Activated naive CD8-positive, alpha-beta T cell treated with anti-CD3 and anti-CD28 coated beads, Interleukin-2, amount 10 ng/mL, durations not matched to agents 7 days and 5 days (primary cell): Measurements from ENCODE around the gene ACAD8. TPM values are rescaled to one million over a fixed set of nuclear protein-coding genes. Genes with fewer than 3 reads are reported as not detected.

ENCODE experiments used
- ATAC-seq: fragments of 150-1000 bp; cut with Tn5 transposase; one replicate; pipeline ENCODE4 v1.10.0; 2021; ENCODE audit warnings: low read depth, moderate library complexity
- POLR2A ChIA-PET: fragments of 350-600 bp; sonication (Branson Sonifier 250); formaldehyde crosslinking; loops from one replicate; lab custom pipeline; 2021; ENCODE audit warnings: antibody characterized with exemption; lab: Charles Lee
- DNase-seq: peaks from one replicate; pipeline ENCODE4 v3.0.0; 2021
- H3K27ac Mint-ChIP-seq: one replicate; pipeline ENCODE4 v1.8.0; 2022; ENCODE audit warnings: mild to moderate bottlenecking, mixed read lengths
- H3K27me3 Mint-ChIP-seq: one replicate; pipeline ENCODE4 v1.8.0; 2022; ENCODE audit warnings: mild to moderate bottlenecking, moderate library complexity, mixed read lengths
- H3K36me3 Mint-ChIP-seq: one replicate; pipeline ENCODE4 v1.8.0; 2021; ENCODE audit warnings: mild to moderate bottlenecking, mixed read lengths
- H3K4me1 Mint-ChIP-seq: one replicate; pipeline ENCODE4 v1.8.0; 2021; ENCODE audit warnings: mixed read lengths
- H3K4me3 Mint-ChIP-seq: one replicate; pipeline ENCODE4 v1.8.0; 2022; ENCODE audit warnings: mild to moderate bottlenecking, moderate library complexity, mixed read lengths
- H3K9me3 Mint-ChIP-seq: one replicate; pipeline ENCODE4 v1.8.0; 2021; ENCODE audit warnings: mixed read lengths
- total RNA-seq, 2 experiments: library from RNA; stranded (reverse); gene quantifications; one replicate each; pipeline ENCODE4 v1.2.3, GENCODE V29; 2021

The ACAD8 gene
- total RNA-seq: 10 to 100 TPM; 29.0 to 29.5 TPM

DNA sequence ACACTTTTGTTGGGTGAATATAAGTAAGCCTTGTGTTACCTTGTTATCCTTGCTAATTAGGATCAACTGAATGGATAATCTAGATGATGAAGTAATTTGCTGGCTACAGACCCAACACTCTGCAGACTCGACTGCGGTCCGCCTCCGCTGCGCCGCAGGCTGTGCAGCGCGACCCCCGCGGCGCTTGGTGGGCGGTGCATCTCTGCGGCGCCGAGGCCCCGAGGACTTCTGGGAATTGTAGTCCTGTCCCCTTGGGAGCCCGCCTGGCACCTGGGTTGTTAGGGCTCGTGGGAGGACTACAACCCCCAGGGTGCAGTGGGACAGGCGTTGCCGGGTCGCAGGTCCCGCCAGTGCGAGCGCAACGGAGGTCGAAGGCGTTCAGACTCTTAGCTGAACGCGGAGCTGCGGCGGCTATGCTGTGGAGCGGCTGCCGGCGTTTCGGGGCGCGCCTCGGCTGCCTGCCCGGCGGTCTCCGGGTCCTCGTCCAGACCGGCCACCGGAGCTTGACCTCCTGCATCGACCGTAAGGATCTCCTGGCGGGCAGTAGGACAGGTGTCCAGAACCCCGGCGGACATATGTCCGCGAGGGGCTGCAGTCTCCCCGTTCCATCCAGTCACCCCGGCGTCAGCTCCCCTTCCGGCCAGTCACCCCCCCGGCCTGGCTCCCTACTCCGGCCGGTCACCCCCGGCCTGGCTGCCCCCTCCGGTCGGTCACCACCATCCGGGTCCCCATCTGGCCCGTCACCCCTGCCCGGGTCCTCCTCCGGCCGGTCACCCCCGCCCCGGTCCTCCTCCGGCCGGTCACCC is at the start of gene ACAD8, which contains the start of gene THYN1:
Gene ACAD8 (plus strand): TSS at position 381 of the 806 bp plus-strand sequence. CDS start 33 bp downstream, at position 414.
Gene THYN1 (minus strand): TSS at position 165 of the 806 bp plus-strand sequence. CDS start 470 bp downstream, outside the sequence.
- ATAC-seq (peak; percentile 100), DNase-seq (peak; percentile 92)
- POLR2A ChIA-PET: interaction anchor here (0.6 to 2.5 kb wide), 7 partner anchors 15 to 29 kb away, joined by 3 to 19 read pairs (median 3); partner anchors contain the start of genes GLB1L3, NCAPD3 and VPS26B
- Mint-ChIP-seq H3K27me3 (no peaks in the 10 kb centered on the region), H3K27ac (peak within 1 kb of the TSS; percentile 85), H3K4me3 (peak within 1 kb of the TSS; percentile 90), H3K9me3 (no peaks in the 10 kb centered on the region), H3K36me3 (peaks cover 5% of the 10 kb centered on the region), H3K4me1 (peaks cover 36% of the 10 kb centered on the region)

DNA sequence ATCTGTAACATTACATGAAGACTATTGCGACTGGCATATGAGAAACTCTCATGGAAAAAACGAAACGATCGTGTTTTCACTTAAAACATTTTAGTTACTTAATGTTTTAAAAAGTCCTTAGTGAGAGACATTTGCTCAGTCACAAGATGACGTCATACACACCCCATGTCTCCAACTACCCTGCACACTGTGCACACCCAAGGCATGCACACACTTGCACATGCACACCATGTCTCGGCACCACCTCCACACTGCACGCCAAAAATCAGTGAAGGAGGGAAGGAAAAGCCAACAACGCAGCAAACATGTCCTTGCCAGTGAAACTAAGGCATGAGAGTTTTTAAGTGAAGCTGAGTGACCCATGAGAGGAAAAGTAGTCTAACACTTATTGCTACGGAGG is 47.6 kb upstream of the ACAD8 start:
- Mint-ChIP-seq H3K36me3 (peaks cover 36% of the 10 kb centered on the region), H3K27ac (no peak overlapping the region), H3K4me1 (peaks cover 3% of the 10 kb centered on the region), H3K9me3 (no peaks in the 10 kb centered on the region), H3K4me3 (no peak overlapping the region), H3K27me3 (no peaks in the 10 kb centered on the region)
- DNase-seq (no peak), ATAC-seq (no peak)
- POLR2A ChIA-PET: interaction anchor here (1.8 kb wide), 1 partner anchor 71 kb away, joined by 5 read pairs; the partner anchor contains the start of gene GLB1L3

DNA sequence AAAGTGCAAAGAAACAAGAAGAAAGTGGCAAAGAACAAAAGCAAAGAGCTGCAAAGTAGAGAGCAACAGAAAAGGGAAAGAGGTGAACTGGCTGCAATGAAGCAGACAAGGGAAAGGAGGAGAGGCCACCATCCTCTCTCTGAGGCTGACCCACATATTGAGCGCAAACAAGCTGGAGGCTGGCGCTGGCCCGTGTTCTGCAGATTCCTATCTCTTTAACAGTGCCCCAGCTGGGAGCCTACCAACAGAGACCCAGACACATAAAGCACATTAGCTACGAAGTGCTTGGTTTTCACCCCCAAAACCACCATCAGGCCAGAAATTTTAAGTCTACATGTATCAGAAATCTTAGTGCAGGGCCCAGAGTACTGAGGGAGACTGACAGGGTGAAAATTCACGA is 47.2 kb upstream of the ACAD8 start:
- H3K4me3 Mint-ChIP-seq: no peak overlapping the region
- no peak overlapping the region for H3K27ac Mint-ChIP-seq
- ATAC-seq: no peak
- H3K4me1 Mint-ChIP-seq: peaks cover 3% of the 10 kb centered on the region
- H3K36me3 Mint-ChIP-seq: peaks cover 34% of the 10 kb centered on the region
- no peaks in the 10 kb centered on the region for H3K27me3 Mint-ChIP-seq
- no peak for DNase-seq
- POLR2A ChIA-PET: interaction anchor here (1.8 kb wide), 1 partner anchor 70 kb away, joined by 5 read pairs; the partner anchor contains the start of gene GLB1L3
- no peaks in the 10 kb centered on the region for H3K9me3 Mint-ChIP-seq

DNA sequence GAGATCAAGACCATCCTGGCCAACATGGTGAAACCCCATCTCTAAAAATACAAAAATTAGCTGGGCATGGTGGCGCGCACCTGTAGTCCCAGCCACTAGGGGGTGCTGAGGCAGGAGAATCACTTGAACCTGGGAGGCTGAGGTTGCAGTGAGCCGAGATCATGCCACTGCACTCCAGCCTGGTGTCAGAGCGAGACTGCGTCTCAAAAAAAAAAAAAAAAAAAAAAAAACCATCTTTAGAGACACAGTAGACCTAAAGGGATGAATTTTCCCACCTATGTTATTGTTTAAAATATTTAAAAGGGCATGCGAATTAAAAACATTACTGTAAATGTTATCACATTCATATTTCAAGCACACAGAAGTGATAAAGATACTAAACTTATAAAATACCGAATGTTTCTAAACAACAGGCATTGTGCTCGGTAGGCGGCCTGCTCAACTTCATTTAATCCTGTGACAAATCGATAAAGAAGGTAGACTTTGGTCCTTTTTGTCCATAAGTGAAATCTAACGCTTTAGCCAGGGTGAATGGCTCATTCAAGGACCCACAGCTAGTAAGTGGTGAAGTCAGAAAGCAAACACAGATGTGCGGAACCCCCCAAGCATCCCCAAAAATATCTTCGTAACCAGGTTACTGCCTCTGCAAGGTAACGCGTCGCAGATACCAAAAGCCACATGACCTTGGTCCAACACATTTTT is 45.7 kb upstream of the ACAD8 start:
- no peaks in the 10 kb centered on the region for H3K27me3 Mint-ChIP-seq
- H3K9me3 Mint-ChIP-seq: no peaks in the 10 kb centered on the region
- H3K27ac Mint-ChIP-seq: no peak overlapping the region
- DNase-seq (peak; percentile 66), ATAC-seq (no peak)
- H3K4me1 Mint-ChIP-seq: peaks cover 3% of the 10 kb centered on the region
- POLR2A ChIA-PET: interaction anchor here (0.7 to 1.8 kb wide), 5 partner anchors 11 to 579 kb away, joined by 3 to 10 read pairs (median 6); partner anchors contain the start of genes GLB1L3, NCAPD3 and VPS26B
- peaks cover 30% of the 10 kb centered on the region for H3K36me3 Mint-ChIP-seq
- H3K4me3 Mint-ChIP-seq: no peak overlapping the region

DNA sequence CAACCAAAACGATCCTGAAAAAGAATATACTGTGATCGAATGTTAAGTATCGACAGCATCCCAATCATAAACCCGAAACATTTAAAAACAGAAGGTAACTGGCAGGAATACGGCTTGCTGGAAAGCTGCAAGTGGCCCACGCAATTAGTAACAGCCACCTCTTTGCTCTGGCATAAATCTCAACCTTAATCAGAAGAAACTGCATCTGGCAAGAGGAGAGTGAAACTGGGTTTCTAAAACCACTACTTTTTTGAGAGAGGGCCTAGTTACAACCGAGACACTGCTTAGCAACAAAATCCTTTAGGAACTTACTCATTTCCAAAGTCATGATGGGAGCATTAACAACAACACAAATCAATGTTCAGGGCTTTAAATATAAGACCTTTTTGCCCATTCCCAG is 37.5 kb upstream of the ACAD8 start:
- no peak overlapping the region for H3K27ac Mint-ChIP-seq

DNA sequence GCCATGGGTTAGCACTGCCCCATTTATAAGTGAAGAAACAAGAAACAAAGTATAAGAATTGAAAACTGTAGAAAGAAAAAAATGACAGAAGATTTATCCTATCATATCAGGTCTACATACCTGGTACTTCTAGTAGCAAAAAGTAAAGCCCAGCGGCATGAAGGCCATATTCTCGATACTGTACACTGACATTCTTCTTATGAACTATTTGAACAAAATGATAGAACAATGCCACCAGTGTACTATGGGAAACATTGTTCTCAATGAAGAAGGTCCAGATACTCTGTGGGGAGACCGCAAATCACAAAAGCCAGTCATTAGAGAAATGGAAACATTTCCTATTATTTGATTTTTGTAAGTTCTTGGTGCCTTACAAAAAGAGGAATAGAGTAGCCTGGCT is 36.6 kb upstream of the ACAD8 start:
- Mint-ChIP-seq H3K4me3 (no peak overlapping the region), H3K9me3 (no peaks in the 10 kb centered on the region), H3K27ac (no peak overlapping the region), H3K36me3 (peaks cover 47% of the 10 kb centered on the region), H3K27me3 (no peaks in the 10 kb centered on the region), H3K4me1 (peaks cover 45% of the 10 kb centered on the region)
- DNase-seq (no peak), ATAC-seq (no peak)
- POLR2A ChIA-PET: no interaction called here

More for the DNA sequence above, 37.5 kb upstream of the ACAD8 start:
- POLR2A ChIA-PET: no interaction called here
- Mint-ChIP-seq H3K9me3 (no peaks in the 10 kb centered on the region), H3K36me3 (peaks cover 46% of the 10 kb centered on the region), H3K27me3 (no peaks in the 10 kb centered on the region), H3K4me1 (peaks cover 39% of the 10 kb centered on the region), H3K4me3 (no peak overlapping the region)
- DNase-seq (no peak), ATAC-seq (no peak)

DNA sequence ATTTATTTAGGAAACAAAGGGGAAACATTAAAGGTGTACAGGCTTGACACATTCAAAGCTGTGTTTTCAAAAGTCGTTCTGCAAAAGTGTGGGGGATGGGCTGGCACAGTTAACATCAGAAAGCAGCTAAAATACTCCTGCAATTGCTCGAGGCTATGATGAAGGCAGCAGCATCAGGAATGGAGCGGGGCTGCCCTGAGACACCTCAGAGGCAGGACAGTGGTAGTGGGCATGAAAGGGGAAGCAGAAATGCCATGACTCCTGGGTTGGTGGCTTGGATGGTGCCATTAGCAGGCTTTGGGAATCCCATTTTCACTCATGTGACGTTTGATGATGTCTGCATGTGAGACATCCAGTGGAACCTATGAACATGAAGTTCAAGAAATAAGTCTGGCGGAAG is 30.2 kb upstream of the ACAD8 start:
- Mint-ChIP-seq H3K36me3 (peaks cover 30% of the 10 kb centered on the region), H3K9me3 (no peaks in the 10 kb centered on the region), H3K27ac (peak overlapping the region; percentile 93), H3K27me3 (no peaks in the 10 kb centered on the region), H3K4me1 (peaks cover 59% of the 10 kb centered on the region), H3K4me3 (peak overlapping the region; percentile 99)
- ATAC-seq (no peak), DNase-seq (no peak)
- POLR2A ChIA-PET: interaction anchor here (0.6 to 3.9 kb wide), 9 partner anchors 10 to 186 kb away, joined by 3 to 44 read pairs (median 5); partner anchors contain the start of genes ACAD8, GLB1L3 and THYN1

DNA sequence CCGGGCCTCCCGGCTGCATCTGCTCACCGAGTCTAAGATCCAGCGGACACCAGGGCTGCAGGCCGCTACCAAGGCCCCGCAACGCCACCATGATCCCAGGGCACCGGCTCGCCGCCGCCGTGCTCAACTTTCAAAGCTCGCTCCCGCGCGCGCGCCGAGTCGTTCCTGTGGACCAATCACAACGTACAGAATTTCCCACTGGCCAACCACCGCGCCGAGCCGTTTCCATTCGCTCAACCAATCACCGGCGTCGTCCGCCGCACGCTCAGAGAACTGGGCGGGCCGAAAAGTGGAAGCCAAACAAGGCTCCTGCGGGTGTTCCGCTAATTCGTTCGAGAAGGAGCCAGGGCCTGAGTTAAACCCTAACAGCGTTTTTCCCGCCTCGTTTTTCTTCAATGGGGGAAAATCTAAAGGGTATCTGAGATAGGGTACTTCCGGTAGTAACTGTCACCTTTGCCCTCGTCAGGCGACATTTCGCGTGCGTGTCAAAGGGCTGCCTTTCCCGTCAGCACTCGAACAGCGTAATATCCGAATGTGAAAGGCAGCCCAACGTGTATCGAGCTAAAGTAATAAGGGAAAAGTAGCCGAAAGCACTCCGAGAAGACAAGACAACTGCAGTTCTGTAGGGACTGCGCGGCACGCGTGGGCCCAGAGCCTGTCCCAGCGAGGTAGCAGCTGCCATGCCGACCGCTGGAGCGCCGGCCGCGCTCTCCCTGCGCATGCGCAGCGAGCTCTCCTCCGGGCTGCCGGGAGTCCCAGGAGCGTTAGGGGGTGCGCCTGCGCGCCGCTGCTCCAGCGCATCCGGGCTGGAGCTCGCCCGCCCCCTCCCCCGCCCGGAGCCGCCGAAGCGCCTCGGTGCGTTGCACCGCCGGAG is 29.3 kb upstream of the ACAD8 start, which contains the start of the genes NCAPD3 and VPS26B:
Gene NCAPD3 (minus strand): TSS at position 132 of the 874 bp plus-strand sequence. CDS start 41 bp downstream, at position 91.
Gene VPS26B (plus strand): TSS at position 836 of the 874 bp plus-strand sequence. CDS start 452 bp downstream, outside the sequence.
- Mint-ChIP-seq H3K27ac (peak within 1 kb of the TSS; percentile 95), H3K27me3 (no peaks in the 10 kb centered on the region), H3K9me3 (no peaks in the 10 kb centered on the region), H3K36me3 (peaks cover 21% of the 10 kb centered on the region), H3K4me3 (peak within 1 kb of the TSS; percentile 99), H3K4me1 (peaks cover 57% of the 10 kb centered on the region)
- POLR2A ChIA-PET: interaction anchor here (0.6 to 3.9 kb wide), 21 partner anchors 9 to 276 kb away, joined by 3 to 44 read pairs (median 5); partner anchors contain the start of genes ACAD8, GLB1L3, JAM3 and THYN1
- DNase-seq: peak; percentile 95
- ATAC-seq: peak; percentile 82

DNA sequence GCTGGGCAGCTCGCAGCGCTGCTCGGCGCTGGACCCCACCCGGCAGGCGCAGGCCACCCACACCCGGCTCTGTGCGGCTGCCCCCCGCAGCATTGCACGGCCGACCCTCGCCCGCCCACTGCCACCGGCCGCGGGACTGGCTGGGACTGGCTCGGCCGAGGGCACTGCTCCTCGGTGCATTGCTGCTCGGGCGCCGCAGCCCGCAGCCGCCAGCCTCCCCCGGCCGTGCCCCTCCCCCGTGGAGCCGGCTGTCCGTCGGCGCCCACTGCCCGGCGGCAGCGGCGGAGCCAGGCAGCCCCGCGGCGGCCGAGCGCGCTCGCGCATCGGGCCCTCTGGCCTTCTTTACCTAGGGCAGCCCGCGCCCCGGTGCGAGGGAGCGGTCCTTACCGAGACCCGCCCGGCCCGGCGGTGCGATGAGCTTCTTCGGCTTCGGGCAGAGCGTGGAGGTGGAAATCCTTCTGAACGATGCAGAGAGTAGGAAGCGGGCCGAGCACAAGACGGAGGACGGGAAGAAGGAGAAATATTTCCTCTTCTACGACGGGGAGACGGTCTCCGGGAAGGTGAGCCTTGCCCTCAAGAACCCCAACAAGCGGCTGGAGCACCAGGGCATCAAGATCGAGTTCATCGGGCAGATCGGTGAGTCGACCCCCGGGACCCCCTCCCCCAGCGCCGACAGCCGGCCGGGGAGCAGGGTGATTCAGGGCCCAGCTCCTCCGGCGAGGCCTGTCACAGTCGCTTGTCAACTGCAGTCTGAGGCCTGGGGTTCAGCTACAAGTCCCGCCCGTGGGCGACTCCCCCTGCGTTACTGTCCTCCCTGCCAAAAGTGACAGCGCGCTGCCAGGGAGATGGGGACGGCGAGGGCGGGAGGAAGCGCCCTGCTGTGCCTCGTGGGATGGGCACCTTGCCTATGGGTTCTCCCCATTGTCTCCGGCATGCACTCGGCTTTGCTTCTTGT is 28.4 kb upstream of the ACAD8 start:
- H3K36me3 Mint-ChIP-seq: peaks cover 20% of the 10 kb centered on the region

DNA sequence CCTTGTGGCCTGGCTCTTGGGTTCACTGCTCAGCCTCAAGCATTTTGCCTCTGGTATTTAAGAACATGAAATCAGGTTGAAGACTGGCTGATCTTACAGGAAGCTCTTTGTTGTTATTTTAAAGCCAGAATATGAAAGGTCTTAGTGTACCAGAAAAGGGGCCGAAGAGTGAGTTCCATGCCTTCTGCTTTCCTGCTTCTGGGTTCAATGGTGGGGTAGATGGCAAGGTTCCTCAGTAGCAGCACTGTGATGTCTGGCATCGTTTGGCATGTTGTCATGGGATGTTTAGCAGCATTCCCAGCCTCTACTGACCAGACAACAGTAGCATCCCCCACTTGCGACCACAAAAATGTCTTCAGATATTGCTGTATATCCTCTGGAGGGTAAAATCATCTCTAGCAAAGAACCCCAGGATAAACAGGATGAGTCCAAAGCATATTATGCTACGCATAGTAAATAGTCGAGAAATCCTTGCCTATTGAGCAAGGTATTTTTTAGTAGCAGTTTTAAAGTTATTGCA is 26.5 kb upstream of the ACAD8 start:
- peaks cover 15% of the 10 kb centered on the region for H3K36me3 Mint-ChIP-seq
- peak overlapping the region; percentile 96 for H3K4me3 Mint-ChIP-seq
- peaks cover 63% of the 10 kb centered on the region for H3K4me1 Mint-ChIP-seq
- no peak for DNase-seq
- no peak for ATAC-seq
- no peaks in the 10 kb centered on the region for H3K9me3 Mint-ChIP-seq
- POLR2A ChIA-PET: interaction anchor here (0.8 to 1.2 kb wide), 3 partner anchors 24 to 44 kb away, joined by 3 to 4 read pairs (median 3); no protein-coding TSS in a partner anchor
- no peak overlapping the region for H3K27ac Mint-ChIP-seq
- no peaks in the 10 kb centered on the region for H3K27me3 Mint-ChIP-seq

More for the DNA sequence above, 28.4 kb upstream of the ACAD8 start:
- POLR2A ChIA-PET: interaction anchor here (0.6 to 3.9 kb wide), 23 partner anchors 8 to 277 kb away, joined by 3 to 44 read pairs (median 5); partner anchors contain the start of genes ACAD8, GLB1L3, JAM3 and THYN1
- H3K4me1 Mint-ChIP-seq: peaks cover 64% of the 10 kb centered on the region
- H3K9me3 Mint-ChIP-seq: no peaks in the 10 kb centered on the region
- DNase-seq (peak; percentile 73), ATAC-seq (peak; percentile 21)
- H3K27ac Mint-ChIP-seq: peak overlapping the region; percentile 95
- H3K4me3 Mint-ChIP-seq: peak overlapping the region; percentile 96
- no peaks in the 10 kb centered on the region for H3K27me3 Mint-ChIP-seq

DNA sequence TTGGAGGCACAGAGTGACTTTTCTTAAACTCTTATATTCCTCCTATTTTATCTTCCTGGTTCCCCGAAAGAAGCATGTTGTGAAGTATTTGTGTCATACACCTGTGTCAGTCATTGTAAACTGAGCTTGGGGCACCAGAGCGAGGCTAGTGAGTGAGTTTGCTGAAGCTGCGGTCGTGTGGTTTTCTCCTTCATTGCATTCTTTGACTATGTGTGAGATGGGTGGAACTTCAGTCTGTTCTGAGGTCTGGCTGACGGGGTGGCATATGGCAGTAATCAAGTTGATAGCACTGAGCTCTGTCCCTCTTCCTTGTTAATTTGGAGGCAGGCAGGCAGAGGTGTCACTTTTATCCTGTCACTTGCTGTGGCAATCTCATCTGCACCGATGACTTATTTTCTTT is 24.7 kb upstream of the ACAD8 start:
- POLR2A ChIA-PET: interaction anchor here (0.8 to 1.2 kb wide), 3 partner anchors 10 to 47 kb away, joined by 3 to 5 read pairs (median 3); partner anchors contain the start of genes ACAD8, GLB1L3 and THYN1
- DNase-seq: no peak
- Mint-ChIP-seq H3K27ac (no peak overlapping the region), H3K4me1 (peaks cover 62% of the 10 kb centered on the region), H3K4me3 (peak overlapping the region; percentile 34), H3K36me3 (peaks cover 9% of the 10 kb centered on the region), H3K9me3 (no peaks in the 10 kb centered on the region), H3K27me3 (no peaks in the 10 kb centered on the region)
- ATAC-seq: no peak
